ENCODE measurements around the gene CDK4.
"Not testable (repeated sequence)": the region's sequence is repeated elsewhere in the genome, so short reads cannot be mapped to it uniquely, and the experiment has no call there.

CDK4 gene

DNA sequence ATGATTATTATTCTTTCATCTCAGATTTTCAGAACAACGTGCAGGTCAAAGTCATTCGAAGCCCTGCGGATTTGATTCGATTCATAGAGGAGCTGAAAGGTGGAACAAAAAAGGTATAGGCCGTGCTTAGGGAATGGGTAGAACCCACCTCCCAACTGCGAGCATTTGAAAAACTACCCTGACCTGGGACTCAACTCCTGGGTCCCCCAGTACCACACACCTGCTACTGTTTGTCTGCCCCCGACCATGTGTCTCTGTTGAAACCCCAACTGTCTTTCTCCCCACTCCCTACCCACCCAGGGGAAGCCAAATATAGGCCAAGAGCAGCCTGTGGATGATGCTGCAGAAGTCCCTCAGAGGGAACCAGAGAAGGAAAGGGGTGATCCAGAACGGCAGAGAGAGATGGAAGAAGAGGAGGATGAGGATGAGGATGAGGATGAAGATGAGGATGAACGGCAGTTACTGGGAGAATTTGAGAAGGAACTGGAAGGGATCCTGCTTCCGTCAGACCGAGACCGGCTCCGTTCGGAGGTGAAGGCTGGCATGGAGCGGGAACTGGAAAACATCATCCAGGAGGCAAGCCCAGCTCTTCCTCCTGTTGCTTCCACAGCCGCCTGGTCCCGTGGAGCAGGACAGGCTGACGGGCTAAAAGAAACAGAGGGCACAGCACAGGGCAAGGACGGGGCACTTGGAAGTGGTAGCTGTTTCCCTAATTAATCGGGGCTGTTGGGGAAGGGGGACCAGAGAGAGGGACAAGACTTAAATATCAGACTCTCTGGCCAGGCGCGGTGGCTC lies 34.1 kb downstream of the CDK4 start:
- Mint-ChIP-seq H3K36me3 (ENCODE audit: insufficient read depth) (peaks cover 57% of the 10 kb centered on the region), H3K27me3 (no peaks in the 10 kb centered on the region)
- no peak for DNase-seq

DNA sequence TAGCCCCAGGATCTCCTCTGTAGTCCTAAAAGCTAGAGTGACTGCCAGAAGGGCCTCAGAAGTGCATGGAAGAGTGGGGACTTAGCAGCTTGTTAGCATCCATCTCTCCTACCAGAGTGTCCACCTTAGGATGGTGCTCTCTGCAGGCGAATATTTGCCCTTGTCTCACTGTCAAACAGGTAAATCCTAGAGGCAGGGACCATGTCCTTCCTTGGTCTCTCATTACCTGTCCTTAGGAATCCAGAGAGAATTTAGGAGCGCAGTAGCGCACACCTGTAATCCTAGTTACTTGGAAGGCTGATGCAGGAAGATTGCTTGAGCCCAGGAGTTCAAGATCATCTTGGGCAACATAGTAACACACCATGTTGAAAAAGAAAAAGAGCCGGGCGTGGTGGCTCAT lies 35.0 kb downstream of the CDK4 start:
- no peaks in the 10 kb centered on the region for H3K27me3 Mint-ChIP-seq
- no peak for ATAC-seq (replicated peaks)
- H3K4me3 Mint-ChIP-seq: no peak overlapping the region
- no peak for DNase-seq
- H3K27ac Mint-ChIP-seq: no peak overlapping the region
- peaks cover 6 to 7% of the 10 kb centered on the region in 2 donors for H3K4me1 Mint-ChIP-seq (ENCODE audit: low read depth in 2 of 2)
- H3K9me3 Mint-ChIP-seq: no peaks in the 10 kb centered on the region
- H3K36me3 Mint-ChIP-seq (ENCODE audit: insufficient read depth): peaks cover 53% of the 10 kb centered on the region

More for the DNA sequence above, 34.1 kb downstream of the CDK4 start:
- H3K4me1 Mint-ChIP-seq (ENCODE audit: low read depth in 2 of 2): peaks cover 6 to 7% of the 10 kb centered on the region in 2 donors
- H3K27ac Mint-ChIP-seq: peak overlapping the region; percentile 30 to 92
- H3K4me3 Mint-ChIP-seq: no peak overlapping the region
- H3K9me3 Mint-ChIP-seq: no peaks in the 10 kb centered on the region
- no peak for ATAC-seq (replicated peaks)

DNA sequence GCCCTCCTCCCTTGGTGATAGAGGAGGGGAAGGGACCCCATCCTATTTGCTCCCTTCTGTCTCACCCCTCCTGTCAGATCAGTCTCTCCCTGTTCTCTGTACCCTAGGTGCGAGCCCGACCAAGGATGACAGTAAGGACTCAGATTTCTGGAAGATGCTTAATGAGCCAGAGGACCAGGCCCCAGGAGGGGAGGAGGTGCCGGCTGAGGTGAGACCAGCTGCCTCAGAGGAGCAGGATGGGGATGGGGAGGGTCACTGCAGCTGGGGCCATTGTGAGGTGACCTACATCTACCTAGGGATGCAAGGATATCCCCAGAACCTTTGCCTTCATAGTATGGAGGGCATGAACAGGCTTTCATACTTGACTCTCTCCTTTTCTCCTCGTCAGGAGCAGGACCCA lies 35.8 kb downstream of the CDK4 start:
- no peaks in the 10 kb centered on the region for H3K9me3 Mint-ChIP-seq
- H3K4me1 Mint-ChIP-seq (ENCODE audit: low read depth in 2 of 2): peaks cover 0 to 4% of the 10 kb centered on the region in 2 donors
- ATAC-seq (replicated peaks) (no peak), DNase-seq (no peak)
- no peak overlapping the region for H3K4me3 Mint-ChIP-seq
- no peaks in the 10 kb centered on the region for H3K27me3 Mint-ChIP-seq
- peaks cover 56% of the 10 kb centered on the region for H3K36me3 Mint-ChIP-seq (ENCODE audit: insufficient read depth)
- H3K27ac Mint-ChIP-seq: no peak overlapping the region

DNA sequence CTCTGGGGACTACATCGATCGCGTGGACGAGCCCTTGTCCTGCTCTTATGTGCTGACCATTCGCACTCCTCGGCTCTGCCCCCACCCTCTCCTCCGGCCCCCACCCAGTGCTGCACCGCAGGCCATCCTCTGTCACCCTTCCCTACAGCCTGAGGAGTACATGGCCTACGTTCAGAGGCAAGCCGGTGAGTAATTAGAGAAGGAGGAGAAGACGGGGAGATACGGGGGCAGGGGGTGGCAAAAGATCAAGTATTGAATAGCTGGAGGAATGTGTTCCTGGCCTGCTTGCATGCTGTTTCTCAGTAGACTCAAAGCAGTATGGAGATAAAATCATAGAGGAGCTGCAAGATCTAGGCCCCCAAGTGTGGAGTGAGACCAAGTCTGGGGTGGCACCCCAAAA lies 36.3 kb downstream of the CDK4 start:
- H3K9me3 Mint-ChIP-seq: no peaks in the 10 kb centered on the region
- DNase-seq (no peak), ATAC-seq (replicated peaks) (no peak)
- H3K4me3 Mint-ChIP-seq: no peak overlapping the region
- H3K36me3 Mint-ChIP-seq (ENCODE audit: insufficient read depth): peaks cover 55% of the 10 kb centered on the region
- no peaks in the 10 kb centered on the region for H3K27me3 Mint-ChIP-seq
- H3K27ac Mint-ChIP-seq: no peak overlapping the region
- H3K4me1 Mint-ChIP-seq (ENCODE audit: low read depth in 2 of 2): peaks cover 0 to under 1% of the 10 kb centered on the region in 2 donors

DNA sequence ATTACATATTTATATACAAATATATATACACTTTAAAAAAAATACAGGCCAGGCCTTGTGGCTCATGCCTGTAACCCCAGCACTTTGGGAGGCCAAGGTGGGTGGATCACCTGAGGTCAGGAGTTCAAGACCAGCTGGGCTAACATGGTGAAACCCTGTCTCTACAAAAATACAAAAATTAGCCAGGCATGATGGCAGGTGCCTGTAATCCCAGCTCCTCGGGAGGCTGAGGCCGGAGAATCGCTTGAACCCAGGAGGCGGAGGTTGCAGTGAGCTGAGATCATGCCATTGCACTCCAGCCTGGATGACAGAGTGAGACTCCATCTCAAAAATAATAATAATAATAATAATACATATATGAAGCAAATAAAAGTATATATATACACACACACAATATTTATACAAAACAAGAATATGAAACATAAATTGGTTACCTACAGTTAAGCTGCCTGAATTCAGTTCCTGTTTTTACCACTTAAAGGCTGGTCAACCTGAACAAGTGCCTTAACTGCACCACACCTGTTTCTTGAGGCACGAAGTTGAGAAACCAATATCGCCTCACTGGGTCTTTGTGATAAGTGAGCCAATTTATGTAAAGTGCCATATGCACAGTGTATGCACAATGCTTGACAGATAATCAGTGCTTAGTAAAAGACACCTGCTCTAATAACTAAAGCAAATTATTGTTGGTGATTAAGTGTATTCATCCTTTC lies 36.9 kb downstream of the CDK4 start:
- H3K4me3 Mint-ChIP-seq; DNase-seq; H3K4me1 Mint-ChIP-seq (ENCODE audit: low read depth in 2 of 2); H3K9me3 Mint-ChIP-seq; H3K27me3 Mint-ChIP-seq; H3K27ac Mint-ChIP-seq; ATAC-seq (replicated peaks): not testable (repeated sequence)
- H3K36me3 Mint-ChIP-seq (ENCODE audit: insufficient read depth): peaks cover 56% of the 10 kb centered on the region

DNA sequence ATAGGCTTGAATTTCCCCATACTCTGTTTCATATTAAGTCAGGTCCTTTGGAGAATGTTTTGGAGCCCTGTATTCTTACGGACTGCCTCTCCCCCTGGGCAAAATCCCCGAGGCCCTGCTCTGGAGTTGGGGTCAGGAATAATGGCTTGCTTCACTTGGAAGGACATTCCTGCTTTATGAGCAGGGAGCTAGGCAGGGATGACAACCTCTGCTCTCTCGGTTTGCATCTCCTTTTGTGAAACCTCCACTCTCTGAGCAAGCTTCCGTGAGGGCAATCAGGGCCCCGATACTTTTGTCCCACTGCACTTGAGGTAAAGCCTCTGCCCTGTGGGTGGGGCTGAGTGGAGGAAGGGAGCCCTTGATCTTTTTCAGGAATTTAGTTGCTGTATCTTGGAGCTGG lies 38.9 kb downstream of the CDK4 start:
- Mint-ChIP-seq H3K36me3 (ENCODE audit: insufficient read depth) (peaks cover 51% of the 10 kb centered on the region), H3K27ac (no peak overlapping the region), H3K4me1 (ENCODE audit: low read depth in 2 of 2) (no peaks in the 10 kb centered on the region)

DNA sequence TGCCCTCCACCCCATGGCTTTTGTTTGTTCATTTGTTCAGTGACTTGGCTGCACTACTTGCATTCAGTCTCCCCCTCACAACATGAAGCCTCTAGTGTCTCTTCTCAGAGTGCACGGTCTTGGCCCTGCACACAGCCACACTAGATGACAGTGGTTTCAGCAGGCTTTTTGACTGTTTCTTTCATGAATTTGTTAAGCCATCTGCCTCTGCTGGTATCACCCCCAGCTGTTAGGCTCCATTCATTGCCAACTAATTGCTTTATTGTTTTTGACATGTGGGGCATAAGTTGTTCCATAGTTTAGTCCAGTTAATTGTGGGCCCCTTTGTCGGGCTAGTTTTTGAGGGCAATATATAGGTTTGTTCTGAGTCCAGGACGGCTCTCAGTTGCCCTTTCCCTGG lies 39.4 kb downstream of the CDK4 start:
- Mint-ChIP-seq H3K4me3 (no peak overlapping the region), H3K27me3 (no peaks in the 10 kb centered on the region), H3K9me3 (no peaks in the 10 kb centered on the region), H3K27ac (no peak overlapping the region), H3K4me1 (ENCODE audit: low read depth in 2 of 2) (no peaks in the 10 kb centered on the region), H3K36me3 (ENCODE audit: insufficient read depth) (peaks cover 47% of the 10 kb centered on the region)
- no peak for ATAC-seq (replicated peaks)
- no peak for DNase-seq

More for the DNA sequence above, 38.9 kb downstream of the CDK4 start:
- Mint-ChIP-seq H3K27me3 (no peaks in the 10 kb centered on the region), H3K9me3 (no peaks in the 10 kb centered on the region), H3K4me3 (no peak overlapping the region)
- no peak for DNase-seq
- no peak for ATAC-seq (replicated peaks)

DNA sequence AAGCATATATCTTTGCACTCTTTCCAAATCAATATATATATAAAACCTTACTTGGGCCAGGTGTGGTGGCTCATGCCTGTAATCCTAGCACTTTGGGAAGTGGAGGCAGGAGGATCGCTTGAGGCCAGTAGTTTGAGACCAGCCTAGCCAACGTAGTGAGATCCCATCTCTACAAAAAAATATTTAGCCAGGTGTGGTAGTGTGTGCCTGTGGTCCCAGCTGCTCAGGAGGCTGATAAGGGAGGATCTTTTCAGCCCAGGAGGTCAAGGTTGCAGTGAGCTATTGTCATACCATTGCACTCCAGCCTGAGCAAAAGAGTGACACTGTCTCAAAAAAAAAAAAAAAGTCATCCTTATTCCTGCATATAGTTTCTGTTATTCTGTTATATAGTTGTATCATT lies 43.8 kb downstream of the CDK4 start:
- no peak overlapping the region for H3K4me3 Mint-ChIP-seq
- peaks cover 0 to 5% of the 10 kb centered on the region in 2 donors for H3K4me1 Mint-ChIP-seq (ENCODE audit: low read depth in 2 of 2)
- no peaks in the 10 kb centered on the region for H3K27me3 Mint-ChIP-seq
- no peak for DNase-seq
- H3K36me3 Mint-ChIP-seq (ENCODE audit: insufficient read depth): peaks cover 54% of the 10 kb centered on the region
- no peaks in the 10 kb centered on the region for H3K9me3 Mint-ChIP-seq
- no peak overlapping the region for H3K27ac Mint-ChIP-seq
- ATAC-seq (replicated peaks): no peak

DNA sequence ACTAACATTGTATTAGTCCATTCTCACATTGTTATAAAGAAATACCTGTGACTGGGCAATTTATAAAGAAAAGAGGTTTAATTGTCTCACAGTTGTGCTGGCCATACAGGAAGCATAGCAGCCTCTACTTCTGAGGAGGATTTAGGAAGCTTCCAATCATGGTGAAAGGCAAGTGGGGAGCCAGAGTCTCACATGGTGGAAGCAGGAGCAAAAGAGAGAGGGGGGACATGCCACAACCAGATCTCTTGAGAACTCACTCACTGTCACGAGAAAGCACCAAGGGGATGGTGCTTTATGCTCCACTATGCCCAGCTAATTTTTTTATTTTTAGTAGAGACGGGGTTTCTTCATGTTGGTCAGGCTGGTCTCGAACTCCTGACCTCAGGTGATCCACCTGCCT lies 44.9 kb downstream of the CDK4 start:
- Mint-ChIP-seq H3K27me3 (no peaks in the 10 kb centered on the region), H3K9me3 (no peaks in the 10 kb centered on the region), H3K36me3 (ENCODE audit: insufficient read depth) (peaks cover 62% of the 10 kb centered on the region), H3K4me1 (ENCODE audit: low read depth in 2 of 2) (peaks cover 0 to 5% of the 10 kb centered on the region in 2 donors), H3K27ac (peak overlapping the region in 1 of 2 donors; percentile 60), H3K4me3 (no peak overlapping the region)
- ATAC-seq (replicated peaks) (no peak), DNase-seq (no peak)

DNA sequence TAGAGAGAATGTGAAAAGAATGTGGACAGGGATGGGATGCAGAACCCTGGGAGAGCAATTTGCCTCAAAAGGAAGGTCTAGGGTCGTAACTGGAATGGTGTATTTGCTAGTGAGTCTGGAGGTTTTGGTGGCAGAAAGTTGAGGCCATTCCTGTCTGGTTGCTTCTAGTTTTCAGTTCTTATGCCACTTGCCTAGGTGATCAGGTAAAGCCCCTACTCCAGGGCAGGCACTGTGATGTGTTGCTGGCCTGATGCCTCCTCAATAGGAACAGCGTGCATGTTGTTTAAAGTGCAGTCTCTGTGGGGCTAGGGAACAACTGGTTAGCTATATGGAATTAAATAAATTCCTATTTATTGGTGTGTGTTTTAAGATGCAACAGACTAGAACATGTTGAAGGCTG lies 51.8 kb downstream of the CDK4 start:
- DNase-seq (no peak), ATAC-seq (replicated peaks) (no peak)
- H3K9me3 Mint-ChIP-seq: no peaks in the 10 kb centered on the region
- peak overlapping the region; percentile 11 to 16 for H3K27ac Mint-ChIP-seq
- no peaks in the 10 kb centered on the region for H3K27me3 Mint-ChIP-seq
- H3K36me3 Mint-ChIP-seq (ENCODE audit: insufficient read depth): peaks cover 49% of the 10 kb centered on the region
- no peak overlapping the region for H3K4me3 Mint-ChIP-seq
- peaks cover 9 to 13% of the 10 kb centered on the region in 2 donors for H3K4me1 Mint-ChIP-seq (ENCODE audit: low read depth in 2 of 2)

DNA sequence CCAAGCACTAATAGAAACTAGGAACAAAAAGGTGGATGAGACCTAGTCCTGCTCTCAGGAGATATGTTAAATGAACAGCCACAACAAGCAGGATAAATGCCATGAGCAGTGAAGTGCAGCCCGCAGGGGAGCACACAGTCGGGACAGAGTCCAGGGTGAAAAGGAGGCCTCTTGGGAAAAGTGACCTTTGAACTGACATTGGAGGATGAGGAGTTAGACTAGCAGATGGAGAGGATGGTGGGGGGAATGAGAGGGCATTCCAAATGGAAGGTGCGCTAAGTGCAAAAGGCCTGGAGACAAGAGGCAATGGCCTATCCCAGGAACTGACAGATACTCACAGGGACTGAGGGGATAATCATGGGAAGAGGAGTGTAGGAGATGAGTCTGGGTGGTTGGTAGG lies 53.7 kb downstream of the CDK4 start:
- H3K27me3 Mint-ChIP-seq: no peaks in the 10 kb centered on the region
- no peak overlapping the region for H3K27ac Mint-ChIP-seq
- H3K9me3 Mint-ChIP-seq: no peaks in the 10 kb centered on the region
- H3K4me3 Mint-ChIP-seq: no peak overlapping the region
- no peak for ATAC-seq (replicated peaks)
- H3K4me1 Mint-ChIP-seq (ENCODE audit: low read depth in 2 of 2): peaks cover 10 to 13% of the 10 kb centered on the region in 2 donors
- DNase-seq: no peak
- H3K36me3 Mint-ChIP-seq (ENCODE audit: insufficient read depth): peaks cover 38% of the 10 kb centered on the region

Measured in effector memory CD8-positive, alpha-beta T cell (primary cell).